DND-41 (cell line): ENCODE results near the gene NTM.

Source experiments
- CTCF ChIP-seq: IDR thresholded peaks from 2 replicates; pipeline ENCODE4 v1.5.1; 2012; ENCODE audit warnings: borderline replicate concordance, low read length, moderate library complexity, mild to moderate bottlenecking; ENCODE audit not compliant: poor library complexity, severe bottlenecking; ENCODE audit errors: extremely low read depth
- EZH2 ChIP-seq: IDR thresholded peaks from 3 replicates; pipeline ENCODE4 v1.6.1; 2012; ENCODE audit warnings: borderline replicate concordance, low read depth, mild to moderate bottlenecking, moderate library complexity, low read length, inconsistent platforms; ENCODE audit not compliant: severe bottlenecking

GRCh38 chr11:132137289-132137980 lies 767.0 kb downstream of the NTM start:
- TF ChIP-seq CTCF (no peak), EZH2 (no peak)
